Neutrophil (primary cell): ENCODE results near the gene PTPA.
"Not testable (repeated sequence)": the region's sequence is repeated elsewhere in the genome, so short reads cannot be mapped to it uniquely, and the experiment has no call there.

Experiments used
- H3K27ac ChIP-seq: fragments of 200-600 bp; sonication (generic); 2 replicates; pipeline ENCODE4 v1.5.1; 2016; ENCODE audit warnings: mild to moderate bottlenecking, moderate library complexity
- H3K27me3 ChIP-seq: fragments of 200-600 bp; sonication (generic); 2 replicates; pipeline ENCODE4 v1.6.0; 2016; ENCODE audit warnings: mild to moderate bottlenecking
- H3K36me3 ChIP-seq: fragments of 200-600 bp; sonication (generic); 2 replicates; pipeline ENCODE4 v1.5.1; 2017
- H3K4me1 ChIP-seq, 2 experiments: fragments of 200-600 bp in 1 of 2; sonication (generic) in 1 of 2; 1 replicate in 1 of 2; 2 replicates in 1 of 2; pipeline versions ENCODE4 v1.5.1 to v1.6.1; 2013 to 2016; ENCODE audit warnings: low read depth in 1 of 2, low read length in 1 of 2, mild to moderate bottlenecking in 1 of 2, moderate library complexity in 1 of 2; ENCODE audit not compliant: control insufficient read depth in 1 of 2, insufficient read depth in 1 of 2
- H3K4me3 ChIP-seq, 2 experiments: fragments of 200-600 bp in 1 of 2; sonication (generic) in 1 of 2; 1 replicate in 1 of 2; 2 replicates in 1 of 2; pipeline ENCODE4 v1.5.1; 2013 to 2016; ENCODE audit warnings: low read depth in 1 of 2, low read length in 1 of 2, mild to moderate bottlenecking in 1 of 2, moderate library complexity in 1 of 2
- H3K9me3 ChIP-seq: fragments of 200-600 bp; sonication (generic); 2 replicates; pipeline ENCODE4 v1.5.1; 2016
- CTCF ChIP-seq: fragments of 200-600 bp; sonication (generic); IDR thresholded peaks from 2 replicates; pipeline ENCODE4 v1.5.1; 2016; ENCODE audit warnings: antibody characterized with exemption

The PTPA gene

GRCh38 chr9:129154866-129155477 lies 43.8 kb downstream of the PTPA start:
- Histone ChIP-seq H3K4me1 (no peaks in the 10 kb centered on the region), H3K27me3 (no peaks in the 10 kb centered on the region), H3K36me3 (peaks cover 7% of the 10 kb centered on the region), H3K4me3 (no peak overlapping the region), H3K27ac (no peak overlapping the region), H3K9me3 (no peaks in the 10 kb centered on the region)
- no peak for TF ChIP-seq CTCF

- Histone ChIP-seq H3K9me3 (no peaks in the 10 kb centered on the region), H3K36me3 (peaks cover 7% of the 10 kb centered on the region), H3K27me3 (no peaks in the 10 kb centered on the region), H3K4me1 (no peaks in the 10 kb centered on the region), H3K27ac (no peak overlapping the region), H3K4me3 (no peak overlapping the region)
- no peak for TF ChIP-seq CTCF
These were observed 44.9 kb downstream of the PTPA start for GRCh38 chr9:129156163-129156562.

- no peaks in the 10 kb centered on the region for H3K4me1 ChIP-seq
- H3K9me3 ChIP-seq, result no peaks in the 10 kb centered on the region
- no peak overlapping the region for H3K4me3 ChIP-seq
- H3K27me3 ChIP-seq, result no peaks in the 10 kb centered on the region
- H3K27ac ChIP-seq, result no peak overlapping the region
- H3K36me3 ChIP-seq, result no peaks in the 10 kb centered on the region
- no peak for TF ChIP-seq CTCF
These were observed 49.7 kb downstream of the PTPA start for GRCh38 chr9:129160712-129161533.

- Histone ChIP-seq H3K27me3 (no peaks in the 10 kb centered on the region), H3K4me3 (no peak overlapping the region), H3K27ac (no peak overlapping the region), H3K36me3 (no peaks in the 10 kb centered on the region), H3K9me3 (no peaks in the 10 kb centered on the region), H3K4me1 (no peaks in the 10 kb centered on the region)
- TF ChIP-seq CTCF, result no peak
These were observed 50.3 kb downstream of the PTPA start for GRCh38 chr9:129161534-129161837.

- TF ChIP-seq CTCF, result no peak
- peaks cover 10% of the 10 kb centered on the region in 2 experiments for H3K4me1 ChIP-seq
- H3K27ac ChIP-seq, result no peak overlapping the region
These were observed 51.4 kb downstream of the PTPA start for GRCh38 chr9:129162497-129163197.

GRCh38 chr9:129163198-129163670 lies 52.0 kb downstream of the PTPA start:
- H3K27ac ChIP-seq, result not testable (repeated sequence)
- peaks cover 16% of the 10 kb centered on the region in 2 experiments for H3K4me1 ChIP-seq

More at GRCh38 chr9:129162497-129163197, 51.4 kb downstream of the PTPA start:
- no peaks in the 10 kb centered on the region for H3K36me3 ChIP-seq
- no peaks in the 10 kb centered on the region for H3K9me3 ChIP-seq
- H3K4me3 ChIP-seq, result no peak overlapping the region
- no peaks in the 10 kb centered on the region for H3K27me3 ChIP-seq

More at GRCh38 chr9:129163198-129163670, 52.0 kb downstream of the PTPA start:
- H3K4me3 ChIP-seq, H3K36me3 ChIP-seq, H3K9me3 ChIP-seq, H3K27me3 ChIP-seq: not testable (repeated sequence)
